ENCODE measurements around the gene LRRC53. TPM values are rescaled to one million over a fixed set of nuclear protein-coding genes. Genes with fewer than 3 reads are reported as not detected.

The LRRC53 gene, protein sequence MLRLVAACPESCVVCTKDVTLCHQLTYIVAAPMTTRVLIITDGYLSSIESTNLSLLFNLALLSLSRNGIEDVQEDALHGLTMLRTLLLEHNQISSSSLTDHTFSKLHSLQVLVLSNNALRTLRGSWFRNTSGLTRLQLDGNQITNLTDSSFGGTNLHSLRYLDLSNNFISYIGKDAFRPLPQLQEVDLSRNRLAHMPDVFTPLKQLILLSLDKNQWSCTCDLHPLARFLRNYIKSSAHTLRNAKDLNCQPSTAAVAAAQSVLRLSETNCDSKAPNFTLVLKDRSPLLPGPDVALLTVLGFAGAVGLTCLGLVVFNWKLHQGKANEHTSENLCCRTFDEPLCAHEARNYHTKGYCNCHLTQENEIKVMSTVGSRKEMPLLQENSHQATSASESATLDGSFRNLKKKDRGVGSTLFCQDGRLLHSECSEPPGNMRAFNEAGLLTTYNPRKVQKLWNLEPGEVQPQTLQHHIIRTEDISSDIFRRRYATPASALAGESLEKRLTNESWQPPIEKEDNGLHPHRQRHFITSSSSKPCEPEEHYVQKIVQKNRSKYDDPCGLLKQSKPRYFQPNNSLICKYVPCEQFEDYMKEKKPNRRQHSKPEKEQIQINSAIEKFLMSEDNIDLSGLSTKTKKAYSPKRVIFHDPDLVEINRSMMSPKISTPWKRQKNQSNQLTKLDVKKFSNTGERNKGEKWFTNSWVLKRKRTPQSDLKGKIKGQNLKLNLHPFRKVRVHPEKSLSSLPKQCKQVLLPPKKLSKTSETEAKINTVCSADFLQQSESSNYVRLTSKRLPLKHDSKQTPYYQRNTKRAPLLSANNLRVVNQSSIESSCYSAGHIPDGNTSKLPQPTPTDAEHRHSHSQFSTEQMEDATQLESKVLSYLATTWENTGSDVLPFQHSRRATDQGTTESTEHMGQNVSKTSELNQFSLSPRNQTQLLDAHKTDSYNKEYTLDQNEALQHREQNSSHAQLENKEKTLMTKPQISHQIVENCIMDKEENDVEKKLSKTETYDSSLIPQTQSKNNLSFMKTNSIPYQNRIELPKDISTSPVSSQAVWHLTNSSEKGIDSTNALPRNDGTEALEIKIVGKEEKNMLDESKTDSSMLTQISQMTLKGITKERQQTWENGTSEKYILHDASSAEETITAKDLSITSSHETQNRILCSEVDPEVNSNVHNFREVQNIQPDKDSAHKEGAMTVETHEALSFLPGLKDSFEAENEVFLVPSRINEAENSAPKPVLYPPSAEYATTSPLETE
- not detected for total RNA-seq
- polyA plus RNA-seq = not detected
- long read RNA-seq, donor 1 = 0 reads
- long read RNA-seq, donor 2 = 0 reads
- long read RNA-seq, donor 3 = 0 reads
- long read RNA-seq, donor 4 = 0 reads
- long read RNA-seq, donor 5 = 0 reads
- long read RNA-seq, donor 6 = 0 reads
- long read RNA-seq, donor 7 = 0 reads
- long read RNA-seq, donor 8 = 0 reads
- long read RNA-seq, donor 9 = 0 reads
- long read RNA-seq, donor 10 = 0 reads

DNA sequence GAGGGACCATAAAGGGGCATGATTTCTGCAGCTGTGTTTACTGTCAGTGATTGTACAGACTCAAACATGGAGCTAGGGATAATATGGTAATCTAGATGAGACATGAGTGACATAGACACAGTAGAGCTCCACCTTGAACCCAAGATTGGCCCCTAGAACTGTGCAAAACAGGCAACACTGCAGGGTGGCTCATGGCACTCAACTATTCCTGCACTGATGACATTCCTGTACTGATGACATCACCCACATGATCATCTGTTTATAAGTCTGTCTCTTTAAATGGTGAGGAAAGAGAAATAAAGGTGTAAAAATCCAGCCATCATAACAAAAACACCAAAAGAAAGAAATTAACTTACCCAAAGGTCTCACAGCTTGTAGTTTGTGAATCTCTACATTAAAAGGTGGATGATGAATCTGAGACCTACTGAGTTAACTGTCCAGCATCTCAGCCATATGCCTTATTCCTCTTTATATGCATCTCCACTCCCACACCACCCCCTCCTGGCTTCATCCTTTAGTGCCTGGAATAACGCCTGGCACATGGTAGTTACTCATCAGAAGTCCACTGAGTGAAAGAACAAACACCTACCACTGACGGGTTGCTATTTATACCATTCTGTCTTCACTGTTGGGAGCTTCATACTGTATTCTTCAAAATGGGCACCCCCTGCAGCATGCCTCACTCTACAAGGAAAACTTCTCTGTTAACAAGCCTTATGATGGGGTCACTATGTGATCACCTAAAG is at the start of gene LRRC53:
Gene LRRC53 (minus strand): TSS at position 442 of the 746 bp plus-strand sequence. CDS start 29,262 bp downstream, outside the sequence.
- no peaks in the 10 kb centered on the region for H3K9me3 ChIP-seq
- H3K4me1 ChIP-seq = no peaks in the 10 kb centered on the region
- 43 to 62% (median 59%) methylated on average over 2 of the region's 2 CpGs for WGBS, 5 donors
- no peak for TF ChIP-seq POLR2AphosphoS5 (IDR thresholded peaks at IDR 0.05)
- TF ChIP-seq, protein P1, sequence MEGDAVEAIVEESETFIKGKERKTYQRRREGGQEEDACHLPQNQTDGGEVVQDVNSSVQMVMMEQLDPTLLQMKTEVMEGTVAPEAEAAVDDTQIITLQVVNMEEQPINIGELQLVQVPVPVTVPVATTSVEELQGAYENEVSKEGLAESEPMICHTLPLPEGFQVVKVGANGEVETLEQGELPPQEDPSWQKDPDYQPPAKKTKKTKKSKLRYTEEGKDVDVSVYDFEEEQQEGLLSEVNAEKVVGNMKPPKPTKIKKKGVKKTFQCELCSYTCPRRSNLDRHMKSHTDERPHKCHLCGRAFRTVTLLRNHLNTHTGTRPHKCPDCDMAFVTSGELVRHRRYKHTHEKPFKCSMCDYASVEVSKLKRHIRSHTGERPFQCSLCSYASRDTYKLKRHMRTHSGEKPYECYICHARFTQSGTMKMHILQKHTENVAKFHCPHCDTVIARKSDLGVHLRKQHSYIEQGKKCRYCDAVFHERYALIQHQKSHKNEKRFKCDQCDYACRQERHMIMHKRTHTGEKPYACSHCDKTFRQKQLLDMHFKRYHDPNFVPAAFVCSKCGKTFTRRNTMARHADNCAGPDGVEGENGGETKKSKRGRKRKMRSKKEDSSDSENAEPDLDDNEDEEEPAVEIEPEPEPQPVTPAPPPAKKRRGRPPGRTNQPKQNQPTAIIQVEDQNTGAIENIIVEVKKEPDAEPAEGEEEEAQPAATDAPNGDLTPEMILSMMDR (IDR thresholded peaks at IDR 0.05) = no peak
- TF ChIP-seq POLR2A (IDR thresholded peaks at IDR 0.05) = no peak
- no peak for TF ChIP-seq EP300 (IDR thresholded peaks at IDR 0.05)
- no peaks in the 10 kb centered on the region for H3K27me3 ChIP-seq
- no peak for DNase-seq
- H3K4me3 ChIP-seq = no peak within 1 kb of the TSS
- no peaks in the 10 kb centered on the region for H3K36me3 ChIP-seq
- H3K27ac ChIP-seq = no peak within 1 kb of the TSS
- intact Hi-C loops (cut with DNase I; ENCODE audit: low total_unique reads) = no loop called here

DNA sequence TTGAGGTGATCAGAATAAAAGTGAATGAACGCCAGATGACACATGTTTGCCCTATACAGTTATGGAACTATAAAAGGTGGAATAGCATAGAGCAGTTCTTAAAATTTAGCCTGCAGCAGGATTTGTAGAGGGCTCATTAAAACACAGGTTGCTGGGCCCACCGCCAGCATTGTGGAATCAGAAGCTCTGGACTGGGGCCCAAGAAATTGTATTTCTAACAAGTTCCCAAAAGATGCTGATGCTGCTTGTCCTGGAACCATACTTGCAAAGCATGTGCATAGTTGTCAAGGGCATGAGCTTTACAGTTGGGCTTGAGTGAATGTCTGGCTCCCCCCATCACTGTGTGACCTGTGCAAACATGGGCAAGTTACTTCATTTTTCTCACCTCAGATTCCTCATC is 37.5 kb upstream of the LRRC53 start:
- intact Hi-C loops (cut with DNase I; ENCODE audit: low total_unique reads) = no loop called here
- no peak overlapping the region for H3K4me3 ChIP-seq
- H3K27me3 ChIP-seq = no peaks in the 10 kb centered on the region
- H3K9me3 ChIP-seq = peaks cover 0 to 2% (median 0%) of the 10 kb centered on the region in 4 donors
- no peak for TF ChIP-seq EP300 (IDR thresholded peaks at IDR 0.05)
- TF ChIP-seq, protein P1 (IDR thresholded peaks at IDR 0.05) = no peak
- TF ChIP-seq POLR2A (IDR thresholded peaks at IDR 0.05) = no peak
- TF ChIP-seq POLR2AphosphoS5 (IDR thresholded peaks at IDR 0.05) = no peak
- 90 to 95% (median 93%) methylated on average over 2 of the region's 2 CpGs for WGBS, 5 donors
- no peaks in the 10 kb centered on the region for H3K4me1 ChIP-seq
- no peak overlapping the region for H3K27ac ChIP-seq
- no peaks in the 10 kb centered on the region for H3K36me3 ChIP-seq
- DNase-seq = no peak

DNA sequence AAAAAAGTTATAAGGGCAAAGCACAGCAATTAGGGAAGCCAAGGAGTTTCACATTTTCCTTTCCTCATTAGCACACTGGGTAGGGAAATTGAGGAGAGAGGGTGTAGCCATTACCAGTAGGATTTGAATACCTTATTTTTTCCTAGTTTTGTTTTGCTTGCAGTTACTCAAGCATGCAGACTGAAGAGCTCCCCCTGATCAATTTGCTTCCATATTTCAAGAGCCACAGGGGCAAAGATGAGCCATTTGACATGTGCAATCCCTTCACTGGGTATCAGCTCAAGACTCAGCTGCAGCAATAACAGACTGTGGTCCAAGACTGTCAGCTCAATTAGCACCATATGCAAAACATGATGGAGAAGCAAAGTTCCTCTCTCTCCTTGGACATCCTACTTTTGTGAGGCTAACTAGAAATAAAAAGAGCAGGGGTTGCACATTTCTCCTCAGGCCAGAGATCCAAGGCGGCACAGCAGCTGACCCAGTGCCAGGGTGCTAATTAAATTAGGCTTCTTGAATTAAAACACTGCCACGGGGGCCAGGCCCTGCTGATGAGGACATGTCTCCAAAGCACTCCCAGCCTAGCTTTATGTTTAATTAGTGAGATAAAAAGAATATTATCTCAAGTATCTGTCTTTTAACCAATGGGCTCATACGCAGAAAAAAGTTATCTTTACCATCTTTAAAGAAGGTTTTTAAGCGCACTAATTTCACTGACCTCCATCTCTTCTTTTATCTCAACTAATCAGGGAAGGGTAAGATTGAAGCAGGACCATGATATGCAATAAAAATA is 36.7 kb upstream of the LRRC53 start:
- no peaks in the 10 kb centered on the region for H3K27me3 ChIP-seq
- no peak for TF ChIP-seq EP300 (IDR thresholded peaks at IDR 0.05)
- TF ChIP-seq, protein P1 (IDR thresholded peaks at IDR 0.05) = no peak
- TF ChIP-seq POLR2AphosphoS5 (IDR thresholded peaks at IDR 0.05) = no peak
- TF ChIP-seq POLR2A (IDR thresholded peaks at IDR 0.05) = no peak
- no peaks in the 10 kb centered on the region for H3K4me1 ChIP-seq
- no peaks in the 10 kb centered on the region for H3K9me3 ChIP-seq
- no peaks in the 10 kb centered on the region for H3K36me3 ChIP-seq
- WGBS, 5 donors = 62 to 69% (median 66%) methylated on average over 4 of the region's 4 CpGs
- no peak overlapping the region for H3K27ac ChIP-seq
- intact Hi-C loops (cut with DNase I; ENCODE audit: low total_unique reads) = no loop called here
- DNase-seq = no peak
- H3K4me3 ChIP-seq = no peak overlapping the region
